IPS-18c (cell line): ENCODE data around the gene EML4.
A peak's percentile ranks its signal among the peaks of the same experiment; 100 is the strongest.
"Not testable (repeated sequence)": the region's sequence is repeated elsewhere in the genome, so short reads cannot be mapped to it uniquely, and the experiment has no call there.

ENCODE experiments used
- H3K4me3 ChIP-seq: 2 replicates; pipeline ENCODE4 v1.7.0; 2013; ENCODE audit warnings: low read depth, mild to moderate bottlenecking, low read length, moderate library complexity; ENCODE audit not compliant: insufficient read depth
- H3K9me3 ChIP-seq: one replicate; pipeline ENCODE4 v1.6.1; 2013; ENCODE audit warnings: mild to moderate bottlenecking, low read length, moderate library complexity; ENCODE audit not compliant: control insufficient read depth, insufficient read depth

EML4 gene

DNA sequence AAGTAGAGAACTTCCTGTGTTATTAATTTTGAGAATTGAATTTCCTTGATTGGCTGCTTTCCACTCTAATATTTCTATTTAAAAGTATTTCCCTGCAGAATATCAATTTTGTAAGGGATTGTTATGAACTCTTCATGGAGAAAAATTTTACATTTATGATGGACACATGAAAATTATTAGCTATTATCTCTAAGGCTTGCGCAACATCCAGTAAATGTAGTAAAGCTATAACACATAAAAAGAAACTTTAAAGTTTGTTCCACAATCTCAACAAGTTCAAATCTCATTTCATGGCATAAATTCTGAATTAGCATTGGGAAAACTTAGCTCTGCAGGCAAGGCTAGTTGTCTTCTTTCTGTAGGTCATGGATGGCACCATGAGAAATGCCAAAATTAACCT is 4.2 kb upstream of the EML4 start:
- Histone ChIP-seq H3K9me3 (no peaks in the 10 kb centered on the region), H3K4me3 (no peak overlapping the region)

DNA sequence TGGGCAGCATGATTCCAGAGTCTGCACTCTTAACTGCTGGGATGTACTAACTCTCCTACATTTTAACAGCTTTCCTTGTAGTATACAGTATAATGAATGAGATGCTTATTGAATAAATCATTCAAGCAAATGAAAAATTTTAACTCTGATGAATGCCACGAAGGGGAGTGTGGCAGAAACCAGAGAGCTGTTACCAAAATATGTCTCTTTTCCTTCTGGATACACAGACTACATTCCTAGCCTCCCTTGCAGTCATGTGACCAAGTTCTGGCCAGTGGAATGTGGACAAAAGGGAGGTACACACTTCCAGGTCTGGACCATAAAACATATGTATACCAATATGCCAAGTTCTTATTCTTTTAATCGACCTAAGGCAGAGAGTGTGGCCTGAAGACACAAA is 1.7 kb upstream of the EML4 start:
- no peaks in the 10 kb centered on the region for H3K9me3 ChIP-seq
- no peak overlapping the region for H3K4me3 ChIP-seq

DNA sequence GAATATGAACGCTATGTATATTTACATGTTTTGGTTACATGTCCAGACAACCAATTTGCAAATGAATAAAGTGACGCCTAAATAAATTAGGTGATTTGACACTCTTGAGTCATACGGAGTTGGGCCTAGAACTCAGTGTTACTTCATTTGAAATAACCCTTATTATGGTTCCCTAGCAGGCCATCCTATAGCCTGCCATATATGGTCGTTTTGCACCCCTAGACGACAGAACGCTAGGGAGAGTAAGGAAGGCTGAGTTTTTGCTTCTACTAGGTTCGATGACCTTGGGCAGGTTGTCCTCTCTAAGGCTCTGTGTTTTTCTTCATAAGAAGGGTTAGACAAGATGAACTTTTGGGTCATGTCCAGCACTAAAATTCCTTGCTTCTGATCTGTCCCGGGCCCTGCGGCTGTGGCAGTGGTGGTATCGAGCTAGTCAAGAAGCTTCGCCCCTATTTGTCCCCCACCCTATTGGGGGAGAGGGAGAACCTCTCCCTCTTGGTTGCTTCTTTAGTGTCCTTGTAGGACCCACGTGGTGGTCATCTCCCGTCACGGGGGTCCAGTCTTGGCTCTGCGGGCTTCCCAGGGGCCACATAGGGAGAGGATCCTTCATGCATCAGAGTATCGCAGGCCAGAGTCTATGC is 574 bp upstream of the EML4 start:
- H3K9me3 ChIP-seq: no peaks in the 10 kb centered on the region
- 0 out of 2 replicates have a peak overlapping the region, but pooled peaks have one; percentile 30 for H3K4me3 ChIP-seq

DNA sequence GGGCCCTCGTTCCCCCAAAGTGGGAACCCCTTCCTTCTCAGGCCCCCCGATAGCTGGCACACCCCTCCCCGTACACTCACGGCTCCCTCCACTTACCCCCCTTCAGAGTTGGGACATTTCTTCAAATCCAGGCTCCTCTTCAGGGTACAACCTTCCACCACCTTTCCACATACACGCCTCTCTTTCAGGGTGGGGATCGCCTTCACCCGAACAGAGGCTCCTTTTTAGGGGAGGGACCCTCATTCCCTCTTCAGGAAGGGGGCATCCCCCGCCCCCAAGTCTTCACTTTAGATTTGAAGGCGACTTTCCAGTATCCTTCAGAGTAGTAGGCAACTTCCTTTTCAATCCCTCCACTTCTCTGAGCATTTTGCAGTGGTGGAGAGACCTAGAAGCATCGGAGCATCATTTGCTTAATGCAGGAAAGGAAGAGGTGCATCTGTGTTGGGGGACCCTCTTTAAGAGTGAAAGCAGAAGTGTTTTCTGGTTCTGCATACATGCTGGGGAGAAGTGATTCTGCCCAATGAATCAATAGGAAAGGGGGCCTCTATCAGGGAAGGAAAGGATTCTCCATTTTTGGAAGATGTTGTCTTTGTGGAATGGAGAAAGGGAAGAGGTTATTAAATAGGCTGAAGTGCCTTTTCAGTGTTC is 845 bp downstream of the EML4 start:
- Histone ChIP-seq H3K9me3 (no peaks in the 10 kb centered on the region), H3K4me3 (peak overlapping the region; percentile 75)

DNA sequence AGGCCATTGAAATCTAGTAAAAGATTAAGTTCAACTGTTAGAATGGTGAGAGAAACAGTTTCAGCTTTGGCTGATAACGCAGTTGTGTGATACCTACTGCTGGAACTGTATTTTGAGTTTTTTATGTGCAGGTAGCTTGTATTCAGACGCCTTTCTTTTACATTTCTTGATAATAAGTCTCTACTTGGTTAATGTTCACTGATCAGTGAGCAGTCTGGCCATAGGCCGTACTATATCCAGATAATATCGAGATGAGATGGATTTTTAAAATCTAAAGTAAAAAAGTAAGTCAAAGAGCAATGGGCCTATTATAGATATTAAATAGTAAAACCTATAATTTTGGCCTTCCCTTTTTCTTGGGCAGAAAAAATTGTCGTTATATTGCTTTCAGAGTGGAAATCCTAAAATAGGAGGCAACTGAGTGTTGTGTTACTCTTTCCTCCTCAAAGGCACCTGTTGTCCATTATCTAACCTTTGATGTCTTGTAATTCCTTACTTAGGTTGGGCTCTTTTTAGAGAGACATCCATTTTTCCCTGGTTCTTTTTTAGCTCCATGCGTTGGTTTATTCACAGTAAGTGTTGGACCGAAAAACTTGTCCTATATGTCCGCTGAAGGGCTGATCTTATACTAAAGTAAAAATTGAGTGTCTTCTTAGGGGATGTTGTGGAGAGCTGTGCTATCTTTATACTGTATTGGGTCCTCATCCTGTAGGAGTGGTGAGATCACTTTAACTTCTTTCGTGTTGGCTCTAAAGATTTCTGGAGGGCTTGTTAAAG is 1.7 kb downstream of the EML4 start:
- Histone ChIP-seq H3K4me3 (peak overlapping the region; percentile 75), H3K9me3 (no peaks in the 10 kb centered on the region)

DNA sequence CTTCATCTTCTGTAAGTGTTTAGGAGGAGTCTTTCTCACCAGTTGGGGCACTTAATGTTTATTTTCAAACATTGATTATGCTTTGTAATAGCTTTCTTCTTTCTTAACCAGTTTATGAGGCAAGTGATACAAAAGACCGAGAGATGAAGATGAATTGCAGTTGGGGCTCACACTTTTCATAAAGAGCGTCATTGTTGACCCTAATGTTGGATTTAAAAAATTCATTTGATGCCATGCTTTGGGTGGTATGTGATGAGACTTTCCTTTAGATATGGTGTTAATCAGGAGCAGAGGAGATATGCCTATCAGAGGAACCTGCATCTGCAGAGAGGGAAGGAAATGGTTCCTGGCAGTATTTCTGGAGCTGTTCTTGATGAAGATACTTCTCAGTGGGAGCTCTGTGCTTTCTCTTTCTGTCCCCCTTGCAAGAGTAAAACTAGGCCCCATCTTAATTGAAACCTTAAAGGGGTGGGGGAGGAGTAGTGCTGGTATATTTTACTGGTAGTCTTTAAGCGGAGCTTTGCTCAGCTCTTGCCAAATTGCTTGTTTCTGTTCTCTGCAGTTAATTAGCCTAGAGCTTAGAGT is 2.3 kb downstream of the EML4 start:
- peak overlapping the region; percentile 24 for H3K4me3 ChIP-seq

DNA sequence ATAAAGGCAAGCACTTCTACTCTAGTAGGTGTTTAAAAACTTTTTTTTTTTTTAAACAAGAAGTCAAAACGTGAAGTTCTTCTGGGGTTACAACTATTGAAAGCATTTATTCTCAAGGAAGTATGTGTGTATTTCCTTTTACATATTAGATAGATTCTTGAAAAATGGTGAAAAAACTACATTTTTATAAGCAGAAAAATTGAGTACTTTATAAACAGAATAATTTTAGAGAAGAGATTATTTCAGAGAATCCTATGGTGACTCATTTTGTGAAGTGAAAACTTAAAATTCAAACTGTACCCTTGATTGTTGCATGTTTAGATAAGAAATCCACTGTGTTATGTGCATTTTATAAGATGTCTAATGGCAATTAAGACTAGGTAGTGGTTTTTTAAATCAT is 2.9 kb downstream of the EML4 start:
- Histone ChIP-seq H3K9me3 (no peaks in the 10 kb centered on the region), H3K4me3 (peak overlapping the region; percentile 24; the same call in 1 of the 2 replicates)

More for the DNA sequence above, 2.3 kb downstream of the EML4 start:
- no peaks in the 10 kb centered on the region for H3K9me3 ChIP-seq

DNA sequence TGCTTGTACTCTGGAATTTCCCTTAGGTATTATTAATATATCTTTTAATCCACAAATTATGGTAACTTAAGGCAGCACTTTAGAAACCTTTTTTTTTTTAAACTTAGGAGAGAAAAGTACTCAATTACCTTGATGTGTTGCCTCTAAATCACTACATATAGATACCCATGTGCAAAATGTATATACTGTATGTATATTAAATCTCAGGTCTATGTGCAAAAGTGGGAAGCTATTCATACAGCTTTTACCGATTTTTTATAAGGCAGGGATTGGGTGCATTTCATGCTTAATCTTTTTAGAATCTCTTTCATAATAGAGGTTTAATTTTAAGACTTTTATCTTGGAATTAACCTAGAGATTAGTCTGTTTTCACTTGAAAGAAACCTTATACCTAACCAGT is 3.4 kb downstream of the EML4 start:
- H3K9me3 ChIP-seq: no peaks in the 10 kb centered on the region
- H3K4me3 ChIP-seq: no peak overlapping the region

DNA sequence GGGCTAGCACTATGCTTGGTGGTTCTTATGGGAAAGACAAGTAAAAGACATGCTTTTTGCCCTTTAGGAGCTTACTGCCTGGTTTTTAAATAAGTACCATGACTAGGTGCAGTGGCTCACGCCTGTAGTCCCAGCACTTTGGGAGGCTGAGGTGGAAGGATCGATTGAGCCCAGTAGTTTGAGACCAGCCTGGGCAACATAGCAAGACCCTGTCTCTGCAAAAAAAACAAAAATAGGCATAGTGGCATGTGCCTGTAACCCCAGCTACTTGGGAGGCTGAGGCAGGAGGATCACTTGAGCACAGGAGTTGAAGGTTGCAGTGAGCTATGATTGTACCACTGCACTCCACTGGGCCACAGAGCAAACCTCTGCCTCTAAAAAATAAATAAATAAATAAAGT is 4.3 kb downstream of the EML4 start:
- H3K4me3 ChIP-seq, H3K9me3 ChIP-seq: not testable (repeated sequence)

DNA sequence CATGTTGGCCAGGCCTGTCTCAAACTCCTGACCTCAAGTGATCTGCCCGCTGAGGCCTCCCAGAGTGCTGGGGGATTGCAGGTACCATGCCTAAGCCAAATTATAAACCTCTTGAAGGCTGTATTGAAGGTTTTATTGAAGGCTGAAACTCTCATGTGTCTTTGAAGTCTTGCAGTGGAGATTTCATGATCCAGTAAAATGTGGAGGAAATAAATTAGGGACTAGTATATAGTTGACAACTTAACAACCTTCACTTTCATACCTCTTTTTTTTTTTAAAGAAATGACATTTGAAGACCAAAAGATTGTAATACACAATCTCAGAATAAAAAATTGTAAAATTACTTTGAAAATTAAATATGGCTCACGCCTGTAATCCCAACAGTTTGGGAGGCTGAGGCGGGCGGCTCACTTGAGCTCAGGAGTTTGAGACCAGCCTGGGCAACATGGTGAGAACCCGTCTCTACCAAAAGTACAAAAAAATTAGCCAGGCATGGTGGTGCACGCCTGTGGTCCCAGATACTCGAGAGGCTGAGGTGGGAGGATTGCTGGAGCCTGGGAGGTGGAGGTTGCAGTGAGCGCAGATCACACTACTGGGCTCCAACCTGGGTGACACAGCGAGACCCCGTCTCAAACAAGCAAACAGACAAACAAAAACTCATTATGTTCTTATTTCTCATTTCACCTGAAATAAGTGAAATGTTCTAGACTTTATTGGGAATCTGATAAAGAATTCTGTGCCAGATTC is 8.0 kb downstream of the EML4 start:
- Histone ChIP-seq H3K9me3 (peaks cover 3% of the 10 kb centered on the region), H3K4me3 (no peak overlapping the region)

DNA sequence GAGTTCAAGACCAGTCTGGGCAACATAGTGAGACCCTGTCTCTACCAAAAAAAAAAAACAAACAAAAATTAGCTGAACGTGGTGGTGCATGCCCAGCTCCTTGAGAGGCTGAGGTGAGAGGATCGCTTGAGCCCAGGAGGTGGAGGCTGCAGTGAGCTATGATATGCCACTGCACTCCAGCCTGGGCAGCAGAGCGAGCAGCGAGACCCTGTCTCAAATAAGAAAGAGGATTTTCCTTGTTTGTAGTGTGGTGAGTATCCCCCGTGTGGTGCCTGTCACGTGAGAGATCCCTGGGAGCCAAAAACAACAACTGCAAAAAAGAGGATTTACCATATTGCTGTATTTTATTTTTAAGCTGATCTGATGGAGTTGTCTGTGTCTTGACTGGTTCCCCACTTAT is 9.2 kb downstream of the EML4 start:
- peaks cover 3% of the 10 kb centered on the region for H3K9me3 ChIP-seq
- H3K4me3 ChIP-seq: no peak overlapping the region

DNA sequence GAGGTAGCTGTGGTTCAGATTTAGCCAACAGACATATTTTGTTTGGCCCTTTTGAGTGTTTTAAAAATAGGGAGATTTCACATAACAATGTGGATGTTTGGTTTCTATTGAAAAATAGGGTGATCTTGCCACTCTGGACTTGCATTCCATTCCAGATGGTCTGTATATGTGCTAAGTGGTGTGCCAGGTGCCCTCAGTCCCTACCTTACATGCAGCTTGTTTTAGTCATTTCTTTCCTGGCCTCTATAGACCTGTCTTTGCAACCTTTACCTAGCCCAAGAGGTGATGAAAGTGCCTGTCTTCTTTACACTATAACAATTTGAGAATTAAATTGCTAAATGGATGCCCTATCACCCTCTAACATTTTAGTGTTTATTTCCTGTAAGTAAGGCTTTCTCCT is 11.1 kb downstream of the EML4 start:
- peaks cover 3% of the 10 kb centered on the region for H3K9me3 ChIP-seq
- no peak overlapping the region for H3K4me3 ChIP-seq

DNA sequence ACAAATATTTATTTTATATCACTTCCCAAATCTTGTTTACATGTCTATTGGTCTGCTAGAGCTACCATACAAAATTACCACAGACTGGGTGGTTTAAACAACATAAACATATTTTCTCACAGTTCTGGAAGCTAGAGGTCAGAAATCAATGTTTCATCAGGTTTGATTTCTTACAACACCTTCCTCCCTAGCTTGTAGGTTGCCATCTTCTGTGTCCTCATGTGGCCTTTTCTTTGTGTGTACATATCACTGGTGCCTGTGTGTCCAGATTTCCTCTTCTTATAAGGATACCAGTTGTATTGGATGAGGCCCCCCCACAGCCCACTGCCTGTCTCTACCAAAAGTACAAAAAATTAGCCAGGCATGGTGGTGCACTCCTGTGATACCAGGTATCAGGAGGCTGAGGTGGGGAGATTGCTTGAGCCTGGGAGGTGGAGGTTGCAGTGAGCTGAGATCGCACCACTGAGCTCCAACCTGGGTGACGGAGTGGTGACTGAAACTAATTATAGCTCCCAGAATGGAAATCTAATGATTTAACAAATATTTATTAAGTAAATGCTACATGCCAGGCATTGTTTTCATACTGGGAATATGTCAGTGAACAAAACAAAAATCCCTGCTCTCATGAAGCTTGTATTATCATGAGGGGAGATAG is 13.6 kb downstream of the EML4 start:
- Histone ChIP-seq H3K4me3 (no peak overlapping the region), H3K9me3 (peaks cover 3% of the 10 kb centered on the region)

DNA sequence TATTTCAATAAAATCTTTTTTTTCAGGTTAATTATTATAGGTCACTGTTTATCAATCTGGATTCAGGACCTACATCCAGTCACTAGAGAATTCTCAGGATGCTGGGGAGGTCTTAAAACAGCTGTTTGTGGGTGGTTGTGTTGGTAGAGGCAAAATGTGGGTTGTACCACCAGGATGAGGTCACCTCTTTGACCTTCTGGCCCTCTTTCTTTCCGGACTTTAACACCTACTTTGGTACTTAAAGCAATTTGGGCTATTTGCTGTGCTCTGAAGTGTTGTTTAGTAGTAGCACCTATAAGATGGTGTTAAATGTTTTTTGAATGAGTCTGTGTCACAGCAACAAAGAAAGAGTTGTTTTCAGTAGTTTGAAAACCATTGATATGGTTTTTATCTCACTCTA is 14.6 kb downstream of the EML4 start:
- no peak overlapping the region for H3K4me3 ChIP-seq
- H3K9me3 ChIP-seq: peaks cover 5% of the 10 kb centered on the region

DNA sequence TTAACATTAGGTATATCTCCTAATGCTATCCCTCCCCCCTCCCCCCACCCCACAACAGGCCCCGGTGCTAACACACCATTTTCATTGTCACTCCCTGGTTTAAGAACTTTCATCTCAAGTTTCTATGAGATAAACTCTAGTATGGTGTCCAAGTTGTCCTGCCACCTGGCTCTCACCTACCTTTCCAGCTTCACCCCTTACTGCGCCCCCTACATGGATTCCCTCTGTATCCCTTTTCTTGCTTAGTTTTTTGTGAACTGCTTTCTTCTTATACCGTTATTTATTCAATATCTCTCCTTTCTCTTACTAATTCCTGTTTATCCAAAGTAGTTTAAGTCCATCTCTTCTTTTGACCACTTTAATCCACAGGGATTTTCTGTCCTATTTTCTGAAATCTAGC is 15.2 kb downstream of the EML4 start:
- H3K9me3 ChIP-seq: peaks cover 5% of the 10 kb centered on the region
- H3K4me3 ChIP-seq: no peak overlapping the region

DNA sequence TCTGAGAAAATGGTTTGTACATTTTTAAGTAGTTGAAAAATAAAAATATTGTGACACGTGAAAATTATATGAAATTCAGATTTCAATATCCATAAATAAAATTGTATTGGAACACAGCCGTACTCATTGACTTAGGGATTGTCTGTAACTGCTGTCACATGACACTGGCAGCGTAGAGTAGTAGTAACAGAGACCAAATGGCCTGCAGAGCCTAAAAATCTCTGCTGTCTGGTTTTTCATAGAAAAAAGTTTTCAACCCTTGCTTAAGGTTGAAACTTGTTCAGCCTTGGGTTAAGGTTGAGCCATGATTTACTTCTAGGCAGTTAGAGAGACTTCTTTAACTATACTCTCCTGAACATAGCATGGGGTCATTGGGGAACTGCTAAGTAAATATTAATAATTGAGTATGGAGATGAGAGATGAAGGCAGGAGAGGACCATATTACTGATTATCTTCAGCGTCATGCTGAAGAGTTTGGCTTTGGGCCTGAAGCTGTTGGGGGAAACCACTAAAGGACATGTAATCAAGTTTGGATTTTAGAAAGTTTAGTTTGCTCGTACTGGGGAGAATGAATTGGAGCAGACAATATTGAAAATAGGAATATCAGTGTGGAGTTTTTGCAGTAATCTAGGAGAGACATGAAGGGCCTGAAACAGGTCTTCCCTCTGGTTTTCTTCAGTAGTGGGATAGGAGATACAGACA is 16.2 kb downstream of the EML4 start:
- Histone ChIP-seq H3K9me3 (peaks cover 2% of the 10 kb centered on the region), H3K4me3 (no peak overlapping the region)
